Epithelial cell of esophagus (primary cell): ENCODE measurements around the gene ZNF304.

Source experiments
- DNase-seq: peaks from one replicate; pipeline ENCODE4 v3.0.0; 2010; ENCODE audit warnings: low read depth
- H3K4me3 ChIP-seq: 2 replicates; pipeline ENCODE4 v1.5.1; 2011; ENCODE audit warnings: mild to moderate bottlenecking, low read length, control low read depth
- CTCF ChIP-seq: IDR thresholded peaks from 2 replicates; pipeline ENCODE4 v1.5.1; 2011; ENCODE audit warnings: low read depth, mild to moderate bottlenecking, low read length, control low read depth, inconsistent platforms; ENCODE audit not compliant: insufficient read depth; ENCODE audit errors: missing control alignments

ZNF304 gene

DNA sequence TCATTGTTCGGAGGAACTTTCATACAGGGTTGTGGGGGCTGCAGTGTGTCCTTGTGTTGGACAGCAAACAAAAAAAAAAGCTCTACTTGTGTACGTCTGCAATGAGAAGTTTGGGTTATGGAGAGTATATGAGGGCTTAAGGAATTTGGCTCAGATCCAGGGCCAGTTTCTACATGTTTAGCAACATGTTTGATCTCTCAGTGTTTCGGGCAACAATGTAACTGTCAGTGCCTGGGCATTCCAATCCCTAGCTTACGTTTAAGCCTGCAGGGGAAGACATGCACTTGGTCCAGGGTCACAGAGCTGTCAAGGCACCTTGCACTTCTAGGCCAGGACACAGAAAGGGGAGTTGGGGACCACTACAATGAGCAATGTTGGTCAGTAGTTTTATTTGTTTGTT, 16.9 kb upstream of the ZNF304 start:
- TF ChIP-seq CTCF: no peak
- peak; percentile 98 for DNase-seq
- no peak overlapping the region for H3K4me3 ChIP-seq

- no peak for DNase-seq
- H3K4me3 ChIP-seq: no peak overlapping the region
- TF ChIP-seq CTCF: no peak
Measured at GRCh38 chr19:57338877-57339276, 12.2 kb upstream of the ZNF304 start.

DNA sequence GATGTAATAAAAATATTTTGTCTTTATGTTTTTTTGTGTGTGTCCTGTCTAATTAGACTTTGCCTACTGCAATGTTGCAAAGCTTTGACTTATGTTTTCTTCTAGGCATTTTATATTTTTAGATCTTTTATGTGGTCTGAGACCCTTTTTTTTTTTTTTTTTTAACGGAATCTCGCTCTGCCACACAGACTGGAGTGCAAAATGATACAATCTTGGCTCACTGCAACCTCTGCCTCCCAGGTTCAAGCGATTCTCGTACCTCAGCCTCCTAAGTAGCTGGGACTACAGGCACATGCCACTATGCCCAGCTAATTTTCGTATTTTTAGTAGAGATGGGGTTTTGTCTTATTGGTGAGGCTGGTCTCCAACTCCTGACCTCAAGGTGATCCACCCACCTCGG, 8.5 kb upstream of the ZNF304 start:
- no peak for DNase-seq
- TF ChIP-seq CTCF: no peak
- H3K4me3 ChIP-seq: no peak overlapping the region

DNA sequence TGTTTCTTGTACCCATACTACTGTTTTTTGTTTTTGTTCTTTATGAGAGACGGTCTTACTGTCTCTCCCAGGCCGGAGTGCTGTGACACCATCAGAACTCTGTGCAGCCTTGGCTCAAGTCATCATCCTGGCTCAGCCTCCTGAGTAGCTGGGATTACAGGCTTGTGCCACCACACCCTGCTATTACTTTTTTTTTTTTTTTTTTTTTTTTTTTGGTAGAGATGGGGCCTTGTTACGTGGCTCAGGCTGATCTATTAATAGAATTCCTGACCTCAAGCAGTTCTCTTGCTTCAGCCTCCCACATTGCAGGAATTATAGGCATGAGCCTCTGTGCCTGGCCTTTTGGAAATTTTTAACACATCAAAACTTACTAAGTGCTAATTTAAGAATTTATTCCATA, 2.9 kb upstream of the ZNF304 start:
- no peak overlapping the region for H3K4me3 ChIP-seq
- DNase-seq: peak; percentile 25
- no peak for TF ChIP-seq CTCF

- TF ChIP-seq CTCF: peak; percentile 25
- H3K4me3 ChIP-seq: peak overlapping the region; percentile 99
- DNase-seq: peak; percentile 55
Measured at GRCh38 chr19:57351867-57352266, 796 bp downstream of the ZNF304 start.

DNA sequence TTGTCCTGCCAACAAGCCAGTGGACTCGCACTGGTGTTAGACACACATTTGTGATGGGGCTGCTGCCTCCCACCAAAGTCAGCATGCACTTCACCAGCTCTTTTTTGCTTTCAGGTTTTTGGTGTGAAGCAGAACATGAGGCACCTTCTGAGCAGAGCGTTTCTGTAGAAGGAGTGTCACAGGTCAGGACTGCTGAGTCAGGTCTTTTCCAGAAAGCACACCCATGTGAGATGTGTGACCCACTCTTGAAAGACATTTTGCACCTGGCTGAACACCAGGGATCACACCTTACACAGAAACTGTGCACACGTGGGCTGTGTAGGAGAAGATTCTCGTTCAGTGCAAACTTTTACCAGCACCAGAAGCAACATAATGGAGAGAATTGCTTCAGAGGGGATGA, 4.8 kb downstream of the ZNF304 start:
- DNase-seq: no peak
- TF ChIP-seq CTCF: no peak
- H3K4me3 ChIP-seq: no peak overlapping the region

- no peak for TF ChIP-seq CTCF
- no peak overlapping the region for H3K4me3 ChIP-seq
- DNase-seq: no peak
Measured at GRCh38 chr19:57357406-57357805, 6.3 kb downstream of the ZNF304 start.
